ENCODE data around the gene TMEM116.

TMEM116 gene

GRCh38 chr12:111925171-111925570 lies 87.8 kb downstream of the TMEM116 start:
- TF ChIP-seq CTCF (IDR thresholded peaks at IDR 0.05; ENCODE audit: low read depth, low read length) = no peak
- H3K4me3 ChIP-seq (replicated peaks in 1 of 2; ENCODE audit: low read depth in 2 of 2, low read length in 2 of 2) = no peak overlapping the region
- no peak for DNase-seq (ENCODE audit: low read depth in 2 of 2)

- TF ChIP-seq CTCF (IDR thresholded peaks at IDR 0.05; ENCODE audit: low read depth, low read length) = no peak
- DNase-seq (ENCODE audit: low read depth in 2 of 2) = no peak
- H3K4me3 ChIP-seq (replicated peaks in 1 of 2; ENCODE audit: low read depth in 2 of 2, low read length in 2 of 2) = no peak overlapping the region
Measured at GRCh38 chr12:111907740-111908139, 105.2 kb downstream of the TMEM116 start.

- TF ChIP-seq CTCF (IDR thresholded peaks at IDR 0.05; ENCODE audit: low read depth, low read length) = no peak
- DNase-seq (ENCODE audit: low read depth in 2 of 2) = no peak
- no peak overlapping the region for H3K4me3 ChIP-seq (replicated peaks in 1 of 2; ENCODE audit: low read depth in 2 of 2, low read length in 2 of 2)
Measured at GRCh38 chr12:111905502-111905901, 107.5 kb downstream of the TMEM116 start.

GRCh38 chr12:111904446-111904975 lies 108.5 kb downstream of the TMEM116 start:
- H3K4me3 ChIP-seq (replicated peaks in 1 of 2; ENCODE audit: low read depth in 2 of 2, low read length in 2 of 2) = no peak overlapping the region
- no peak for TF ChIP-seq CTCF (IDR thresholded peaks at IDR 0.05; ENCODE audit: low read depth, low read length)
- DNase-seq (ENCODE audit: low read depth in 2 of 2) = no peak

GRCh38 chr12:111901182-111901581 lies 111.8 kb downstream of the TMEM116 start:
- DNase-seq (ENCODE audit: low read depth in 2 of 2) = no peak
- no peak for TF ChIP-seq CTCF (IDR thresholded peaks at IDR 0.05; ENCODE audit: low read depth, low read length)
- no peak overlapping the region for H3K4me3 ChIP-seq (replicated peaks in 1 of 2; ENCODE audit: low read depth in 2 of 2, low read length in 2 of 2)

GRCh38 chr12:111894556-111894955 lies 118.4 kb downstream of the TMEM116 start:
- H3K4me3 ChIP-seq (replicated peaks in 1 of 2; ENCODE audit: low read depth in 2 of 2, low read length in 2 of 2) = no peak overlapping the region
- no peak for DNase-seq (ENCODE audit: low read depth in 2 of 2)
- TF ChIP-seq CTCF (IDR thresholded peaks at IDR 0.05; ENCODE audit: low read depth, low read length) = no peak

GRCh38 chr12:111893287-111893686 lies 119.7 kb downstream of the TMEM116 start:
- DNase-seq (ENCODE audit: low read depth in 2 of 2) = no peak
- no peak overlapping the region for H3K4me3 ChIP-seq (replicated peaks in 1 of 2; ENCODE audit: low read depth in 2 of 2, low read length in 2 of 2)
- TF ChIP-seq CTCF (IDR thresholded peaks at IDR 0.05; ENCODE audit: low read depth, low read length) = no peak

All from cardiac fibroblast (primary cell).